KMS-11 (cell line): Measurements from ENCODE around the gene ST6GALNAC1.
"Not testable (repeated sequence)": the region's sequence is repeated elsewhere in the genome, so short reads cannot be mapped to it uniquely, and the experiment has no call there.

Source experiments
- H2AFZ ChIP-seq: fragments of 200-600 bp; sonication (generic); 2 replicates; pipeline ENCODE4 v1.6.1; 2016; ENCODE audit warnings: antibody characterized with exemption, mixed run types, low read depth
- H3K27ac ChIP-seq: fragments of 200-600 bp; sonication (generic); 2 replicates; pipeline ENCODE4 v1.6.1; 2016; ENCODE audit warnings: mild to moderate bottlenecking, mixed run types
- H3K27me3 ChIP-seq: fragments of 200-600 bp; sonication (generic); 2 replicates; pipeline ENCODE4 v1.6.1; 2017; ENCODE audit warnings: mild to moderate bottlenecking, low read depth, mixed run types, moderate library complexity; ENCODE audit not compliant: insufficient read depth
- H3K36me3 ChIP-seq: fragments of 200-600 bp; sonication (generic); 2 replicates; pipeline ENCODE4 v1.6.1; 2017; ENCODE audit warnings: mild to moderate bottlenecking, mixed run types; ENCODE audit not compliant: insufficient read depth
- H3K4me1 ChIP-seq: fragments of 200-600 bp; sonication (generic); 2 replicates; pipeline ENCODE4 v1.6.1; 2016; ENCODE audit warnings: mild to moderate bottlenecking, low read depth, mixed run types; ENCODE audit not compliant: poor library complexity, severe bottlenecking
- H3K4me2 ChIP-seq: fragments of 200-600 bp; sonication (generic); 2 replicates; pipeline ENCODE4 v1.7.0; 2016; ENCODE audit warnings: mild to moderate bottlenecking, mixed run types
- H3K4me3 ChIP-seq: fragments of 200-600 bp; sonication (generic); IDR thresholded peaks from 2 replicates; pipeline ENCODE4 v1.6.1; 2017; ENCODE audit warnings: low read depth, low read length, mixed read lengths; ENCODE audit not compliant: insufficient read depth
- H3K79me2 ChIP-seq: fragments of 200-600 bp; sonication (generic); 2 replicates; pipeline ENCODE4 v1.6.1; 2016; ENCODE audit warnings: low read depth, mixed run types; ENCODE audit not compliant: insufficient read depth
- H3K9ac ChIP-seq: fragments of 200-600 bp; sonication (generic); 2 replicates; pipeline ENCODE4 v1.6.1; 2016; ENCODE audit warnings: mild to moderate bottlenecking, mixed run types
- H4K20me1 ChIP-seq: fragments of 200-600 bp; sonication (generic); 2 replicates; pipeline ENCODE4 v1.6.1; 2016; ENCODE audit warnings: mild to moderate bottlenecking, mixed run types; ENCODE audit not compliant: insufficient read depth
- TF ChIP-seq, protein P1 (sequence below): fragments of 200-600 bp; sonication (generic); conservative IDR thresholded peaks from 2 replicates; pipeline ENCODE4 v1.6.1; 2017; ENCODE audit warnings: low read depth, mild to moderate bottlenecking, antibody characterized with exemption, low read length, moderate library complexity, mixed read lengths

Gene ST6GALNAC1

DNA sequence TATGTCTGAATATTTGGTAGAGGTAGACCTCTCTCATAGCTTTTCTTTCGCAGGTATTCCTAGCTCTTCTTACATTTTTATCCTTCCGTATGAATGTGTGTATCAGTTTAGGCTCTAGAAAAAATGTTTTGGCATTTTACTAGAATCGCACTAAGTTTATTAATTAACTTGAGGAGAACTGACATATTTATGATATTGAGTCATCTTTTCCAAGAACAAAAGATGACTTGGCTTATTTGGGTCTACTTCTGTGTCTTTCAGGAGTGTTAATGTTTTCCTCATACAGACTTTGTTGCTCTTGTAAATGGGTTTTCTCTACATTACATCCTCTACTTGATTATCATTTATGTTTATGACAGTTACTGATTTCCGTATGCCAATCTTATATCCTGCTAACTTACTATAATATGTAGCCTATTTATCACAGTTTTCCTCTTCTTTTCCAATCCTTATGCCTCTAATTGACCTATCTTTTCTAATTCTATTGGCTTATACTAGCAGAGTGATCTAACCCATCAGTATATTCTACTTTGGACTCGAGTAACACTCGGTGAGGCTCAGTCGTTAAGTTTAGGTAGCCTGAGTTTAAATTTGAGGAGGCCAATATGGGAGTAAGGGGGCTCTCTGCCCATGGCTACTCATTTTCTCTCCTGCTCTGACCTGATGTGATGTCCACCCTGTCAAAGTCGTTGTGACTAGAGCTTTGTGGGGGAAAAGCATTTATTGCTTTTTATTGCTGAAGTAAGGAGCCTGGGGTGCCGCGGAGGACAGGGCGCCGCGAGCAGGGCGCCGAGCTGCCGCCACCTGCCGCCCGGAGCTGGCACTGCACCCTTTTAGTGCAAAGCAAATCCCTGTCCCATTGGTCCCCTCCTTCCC is 20.0 kb downstream of the ST6GALNAC1 start:
- Histone ChIP-seq H3K4me3 (no peak overlapping the region), H3K36me3 (no peaks in the 10 kb centered on the region), H2AFZ (peak overlapping the region; percentile 58; the same call in 1 of the 2 replicates), H3K4me2 (no peak overlapping the region), H4K20me1 (no peaks in the 10 kb centered on the region; the same call in 1 of the 2 replicates), H3K9ac (no peak overlapping the region), H3K27me3 (peaks cover 26% of the 10 kb centered on the region), H3K4me1 (no peaks in the 10 kb centered on the region), H3K79me2 (no peaks in the 10 kb centered on the region), H3K27ac (no peak overlapping the region)
- TF ChIP-seq, protein P1, sequence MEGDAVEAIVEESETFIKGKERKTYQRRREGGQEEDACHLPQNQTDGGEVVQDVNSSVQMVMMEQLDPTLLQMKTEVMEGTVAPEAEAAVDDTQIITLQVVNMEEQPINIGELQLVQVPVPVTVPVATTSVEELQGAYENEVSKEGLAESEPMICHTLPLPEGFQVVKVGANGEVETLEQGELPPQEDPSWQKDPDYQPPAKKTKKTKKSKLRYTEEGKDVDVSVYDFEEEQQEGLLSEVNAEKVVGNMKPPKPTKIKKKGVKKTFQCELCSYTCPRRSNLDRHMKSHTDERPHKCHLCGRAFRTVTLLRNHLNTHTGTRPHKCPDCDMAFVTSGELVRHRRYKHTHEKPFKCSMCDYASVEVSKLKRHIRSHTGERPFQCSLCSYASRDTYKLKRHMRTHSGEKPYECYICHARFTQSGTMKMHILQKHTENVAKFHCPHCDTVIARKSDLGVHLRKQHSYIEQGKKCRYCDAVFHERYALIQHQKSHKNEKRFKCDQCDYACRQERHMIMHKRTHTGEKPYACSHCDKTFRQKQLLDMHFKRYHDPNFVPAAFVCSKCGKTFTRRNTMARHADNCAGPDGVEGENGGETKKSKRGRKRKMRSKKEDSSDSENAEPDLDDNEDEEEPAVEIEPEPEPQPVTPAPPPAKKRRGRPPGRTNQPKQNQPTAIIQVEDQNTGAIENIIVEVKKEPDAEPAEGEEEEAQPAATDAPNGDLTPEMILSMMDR: peak; percentile 86

- Histone ChIP-seq H3K36me3 (no peaks in the 10 kb centered on the region), H3K4me3 (no peak overlapping the region), H2AFZ (no peak overlapping the region), H4K20me1 (no peaks in the 10 kb centered on the region), H3K4me2 (no peak overlapping the region), H3K4me1 (no peaks in the 10 kb centered on the region), H3K27me3 (no peaks in the 10 kb centered on the region; the same call in 1 of the 2 replicates), H3K9ac (no peak overlapping the region), H3K79me2 (no peaks in the 10 kb centered on the region), H3K27ac (no peak overlapping the region)
- TF ChIP-seq, protein P1: no peak
Observed at GRCh38 chr17:76617838-76618237, 25.7 kb downstream of the ST6GALNAC1 start.

- Histone ChIP-seq H2AFZ (no peak overlapping the region), H3K27me3 (peaks cover 3% of the 10 kb centered on the region), H3K4me2 (no peak overlapping the region), H4K20me1 (no peaks in the 10 kb centered on the region), H3K27ac (no peak overlapping the region), H3K79me2 (no peaks in the 10 kb centered on the region), H3K36me3 (no peaks in the 10 kb centered on the region), H3K9ac (no peak overlapping the region), H3K4me3 (no peak overlapping the region), H3K4me1 (no peaks in the 10 kb centered on the region)
- TF ChIP-seq, protein P1: no peak
Observed at GRCh38 chr17:76614912-76615617, 28.5 kb downstream of the ST6GALNAC1 start.

DNA sequence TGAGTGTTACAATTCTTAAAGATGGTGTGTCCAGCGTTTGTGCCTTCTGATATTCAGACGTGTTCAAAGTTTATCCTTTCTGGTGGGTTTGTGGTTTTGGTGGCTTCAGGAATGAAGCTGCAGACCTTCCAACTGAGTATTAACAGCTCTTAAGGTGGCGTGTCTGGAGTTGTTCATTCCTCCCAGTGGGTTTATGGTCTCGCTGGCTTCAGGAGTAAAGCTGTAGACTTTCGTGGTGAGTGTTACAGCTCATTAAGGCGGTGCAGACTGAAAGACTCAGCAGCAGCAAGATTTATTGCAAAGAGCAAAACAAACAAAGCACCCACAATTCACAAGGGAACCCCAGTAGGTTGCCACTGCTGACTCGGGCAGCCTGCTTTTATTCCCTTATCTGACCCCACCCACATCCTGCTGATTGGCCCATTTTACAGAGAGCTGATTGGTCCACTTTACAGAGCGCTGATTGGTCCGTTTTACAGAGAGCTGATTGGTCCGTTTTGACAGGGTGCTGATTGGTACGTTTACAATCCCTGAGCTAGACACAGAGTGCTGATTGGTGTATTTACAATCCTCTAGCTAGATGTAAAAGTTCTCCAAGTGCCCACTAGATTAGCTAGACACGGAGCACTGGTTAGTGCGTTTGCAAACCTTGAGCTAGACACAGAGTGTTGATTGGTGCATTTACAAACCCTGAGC is 29.3 kb downstream of the ST6GALNAC1 start:
- H3K36me3 ChIP-seq, H3K27me3 ChIP-seq, H4K20me1 ChIP-seq, H3K79me2 ChIP-seq, H2AFZ ChIP-seq, H3K9ac ChIP-seq, H3K4me3 ChIP-seq, H3K27ac ChIP-seq, H3K4me1 ChIP-seq, H3K4me2 ChIP-seq: not testable (repeated sequence)
